ENCODE measurements around the gene PTAR1.

- TF ChIP-seq CTCF (IDR thresholded peaks at IDR 0.05) = no peak
- no peak for TF ChIP-seq EZH2 (IDR thresholded peaks at IDR 0.05)
- TF ChIP-seq EZH2phosphoT487 (IDR thresholded peaks at IDR 0.05) = no peak
These were observed 40.4 kb downstream of the PTAR1 start for GRCh38 chr9:69719367-69719766.
